Liver (tissue), 3 donors: ENCODE measurements around the gene TSPAN18.

Experiments used
- ATF3 ChIP-seq: IDR thresholded peaks from 2 replicates; pipeline ENCODE4 v1.6.1; 2016; ENCODE audit warnings: antibody characterized with exemption
- CTCF ChIP-seq: fragments of 150-350 bp; IDR thresholded peaks from 2 replicates; pipeline ENCODE4 v1.5.1; 2017; ENCODE audit warnings: improper control_type of control experiment, low read depth, low read length; ENCODE audit not compliant: missing input control
- FOXA1 ChIP-seq: IDR thresholded peaks from 2 replicates; pipeline ENCODE4 v1.6.1; 2016; ENCODE audit warnings: antibody characterized with exemption
- GABPA ChIP-seq, 2 donors: IDR thresholded peaks in 1 of 2; conservative IDR thresholded peaks in 1 of 2; 2 replicates each; pipeline ENCODE4 v1.6.1; 2016; ENCODE audit warnings: antibody characterized with exemption in 2 of 2, mild to moderate bottlenecking in 1 of 2, moderate library complexity in 1 of 2
- HNF4A ChIP-seq, 2 donors: conservative IDR thresholded peaks; 2 replicates each; pipeline ENCODE4 v1.6.1; 2016; ENCODE audit warnings: antibody characterized with exemption in 2 of 2, mild to moderate bottlenecking in 2 of 2
- MAX ChIP-seq: IDR thresholded peaks from 2 replicates; pipeline ENCODE4 v1.6.1; 2016; ENCODE audit warnings: antibody characterized with exemption
- RAD21 ChIP-seq, 2 donors: IDR thresholded peaks; 2 replicates each; pipeline ENCODE4 v1.6.1; 2016; ENCODE audit warnings: antibody characterized with exemption in 2 of 2, mild to moderate bottlenecking in 2 of 2
- REST ChIP-seq: IDR thresholded peaks from 2 replicates; pipeline ENCODE4 v1.6.1; 2016; ENCODE audit warnings: antibody characterized with exemption, mild to moderate bottlenecking
- RXRA ChIP-seq, 2 donors: IDR thresholded peaks; 2 replicates each; pipeline ENCODE4 v1.6.1; 2017 to 2018; ENCODE audit warnings: antibody characterized with exemption in 2 of 2, mild to moderate bottlenecking in 1 of 2
- SP1 ChIP-seq: IDR thresholded peaks from 2 replicates; pipeline ENCODE4 v1.6.1; 2018; ENCODE audit warnings: antibody characterized with exemption, mild to moderate bottlenecking
- TAF1 ChIP-seq: conservative IDR thresholded peaks from 2 replicates; pipeline ENCODE4 v1.6.1; 2016; ENCODE audit warnings: antibody characterized with exemption, mild to moderate bottlenecking
- YY1 ChIP-seq: IDR thresholded peaks from 2 replicates; pipeline ENCODE4 v1.6.1; 2016; ENCODE audit warnings: antibody characterized with exemption, mild to moderate bottlenecking
- donor health status: healthy.
- donor health status: healthy.

GRCh38 chr11:44813401-44813800, 86.6 kb downstream of the TSPAN18 start:
- TF ChIP-seq CTCF (no peak), GABPA (IDR thresholded peaks at IDR 0.05 in 1 of 2, conservative IDR thresholded peaks at IDR 0.05 in 1 of 2) (no peak), MAX (no peak), HNF4A (conservative IDR thresholded peaks at IDR 0.05) (no peak), ATF3 (no peak), FOXA1 (no peak), YY1 (no peak), TAF1 (no peak), REST (no peak), RAD21 (IDR thresholded peaks at IDR 0.05) (no peak), SP1 (no peak), RXRA (IDR thresholded peaks at IDR 0.05) (no peak)
